Keratinocyte (primary cell): ENCODE results near the gene DOCK3. TPM values are rescaled to one million over a fixed set of nuclear protein-coding genes. Genes with fewer than 3 reads are reported as not detected.

Source experiments
- DNase-seq: peaks from one replicate; pipeline ENCODE4 v3.0.0-alpha.2; 2011; ENCODE audit warnings: low read depth, missing footprints, low spot score
- FAIRE-seq: peaks from 2 replicates; lab custom pipeline; 2011; peaks lifted over from hg19 to GRCh38; lab: Jason Lieb, UNC
- H2AFZ ChIP-seq: 2 replicates; pipeline ENCODE4 v1.6.0; 2012; ENCODE audit warnings: low read length, control low read depth, inconsistent platforms; ENCODE audit not compliant: control insufficient read depth
- H3K27ac ChIP-seq: 2 replicates; pipeline ENCODE4 v1.5.1; 2011; ENCODE audit warnings: low read length; ENCODE audit not compliant: control insufficient read depth, insufficient read depth
- H3K27me3 ChIP-seq: 3 replicates; pipeline ENCODE4 v1.6.0; 2011; ENCODE audit warnings: low read length; ENCODE audit not compliant: control insufficient read depth, insufficient read depth; ENCODE audit errors: extremely low read depth
- H3K36me3 ChIP-seq, 2 experiments: 2 replicates in 1 of 2; 3 replicates in 1 of 2; pipeline ENCODE4 v1.5.1; 2011; ENCODE audit warnings: low read length in 2 of 2, mild to moderate bottlenecking in 1 of 2; ENCODE audit not compliant: control insufficient read depth in 2 of 2, insufficient read depth in 2 of 2; ENCODE audit errors: extremely low read depth in 1 of 2
- H3K4me1 ChIP-seq: 3 replicates; pipeline ENCODE4 v1.5.1; 2011; ENCODE audit warnings: low read length; ENCODE audit not compliant: control insufficient read depth, insufficient read depth; ENCODE audit errors: extremely low read depth
- H3K4me2 ChIP-seq: 3 replicates; pipeline ENCODE4 v1.6.0; 2011; ENCODE audit warnings: low read depth, low read length; ENCODE audit not compliant: control insufficient read depth, insufficient read depth; ENCODE audit errors: extremely low read depth
- H3K4me3 ChIP-seq, 3 experiments: fragments of 200-600 bp in 1 of 3; sonication (generic) in 1 of 3; 2 replicates in 2 of 3; 3 replicates in 1 of 3; pipeline ENCODE4 v1.5.1; 2011 to 2016; ENCODE audit warnings: low read length in 3 of 3, mild to moderate bottlenecking in 3 of 3, control low read depth in 2 of 3, inconsistent platforms in 1 of 3, low read depth in 1 of 3, mixed read lengths in 1 of 3, mixed run types in 1 of 3, moderate library complexity in 1 of 3; ENCODE audit not compliant: control insufficient read depth in 2 of 3, insufficient read depth in 2 of 3; ENCODE audit errors: extremely low read depth in 1 of 3
- H3K79me2 ChIP-seq: 2 replicates; pipeline ENCODE4 v1.6.0; 2012; ENCODE audit warnings: low read length; ENCODE audit not compliant: control insufficient read depth, insufficient read depth
- H3K9ac ChIP-seq: 3 replicates; pipeline ENCODE4 v1.6.0; 2011; ENCODE audit warnings: low read length; ENCODE audit not compliant: control insufficient read depth, insufficient read depth; ENCODE audit errors: extremely low read depth
- H3K9me1 ChIP-seq: 3 replicates; pipeline ENCODE4 v1.6.0; 2011; ENCODE audit warnings: low read length; ENCODE audit not compliant: control insufficient read depth, insufficient read depth; ENCODE audit errors: extremely low read depth
- H3K9me3 ChIP-seq: 2 replicates; pipeline ENCODE4 v1.5.1; 2012; ENCODE audit warnings: low read depth, low read length; ENCODE audit not compliant: control insufficient read depth
- H4K20me1 ChIP-seq: 3 replicates; pipeline ENCODE4 v1.6.0; 2011; ENCODE audit warnings: low read length; ENCODE audit not compliant: control insufficient read depth, insufficient read depth; ENCODE audit errors: extremely low read depth
- CTCF ChIP-seq, 3 experiments: IDR thresholded peaks in 1 of 3; conservative IDR thresholded peaks in 1 of 3; optimal IDR thresholded peaks in 1 of 3; 2 replicates in 2 of 3; 3 replicates in 1 of 3; pipeline versions ENCODE3 to v1.5.1; 2011; ENCODE audit warnings: low read length in 3 of 3, mild to moderate bottlenecking in 3 of 3, moderate library complexity in 2 of 3, control low read depth in 1 of 3, inconsistent platforms in 1 of 3; ENCODE audit not compliant: insufficient read depth in 2 of 3; ENCODE audit errors: extremely low read depth in 1 of 3
- EZH2 ChIP-seq: IDR thresholded peaks from one replicate; pipeline ENCODE4 v1.6.1; 2012; ENCODE audit warnings: inconsistent platforms, mild to moderate bottlenecking, low read length, moderate library complexity
- dilution Hi-C: fragments of 300-500 bp; cut with MboI; formaldehyde crosslinking; loops from one replicate; pipeline ENCODE4 v1.7.0; 2020; ENCODE audit warnings: low sequenced_read_pairs; ENCODE audit not compliant: extremely low pct_ligation_motif_present
- polyA plus RNA-seq, 5 experiments: library from polyadenylated mRNA; depleted of rRNA in 3 of 5; stranded (reverse) in 3 of 5; stranded (forward) in 1 of 5; unstranded in 1 of 5; fragments of >200 nt; gene quantifications; 1 replicate in 1 of 5; 2 replicates in 3 of 5; 3 replicates in 1 of 5; pipeline versions ENCODE4 v1.2.1 to v1.2.3, GENCODE V29; 2011 to 2012; ENCODE audit warnings: missing spikeins in 2 of 5, low read depth in 1 of 5, low replicate concordance in 1 of 5

DOCK3 gene
- polyA plus RNA-seq, 1 donor (not counting 4 experiments of a cell fraction or from before 2014, with no cell fraction given) = 0.10 TPM

- FAIRE-seq (no peak), DNase-seq (no peak)
- Histone ChIP-seq H3K27me3 (no peaks in the 10 kb centered on the region), H4K20me1 (no peaks in the 10 kb centered on the region), H3K27ac (no peak overlapping the region), H2AFZ (no peak overlapping the region), H3K9me1 (no peaks in the 10 kb centered on the region), H3K9me3 (no peaks in the 10 kb centered on the region), H3K79me2 (no peaks in the 10 kb centered on the region), H3K4me1 (no peaks in the 10 kb centered on the region), H3K9ac (no peak overlapping the region), H3K4me3 (no peak overlapping the region), H3K36me3 (no peaks in the 10 kb centered on the region), H3K4me2 (no peak overlapping the region)
- dilution Hi-C loops = no loop called here
- TF ChIP-seq EZH2 (no peak), CTCF (optimal IDR thresholded peaks at IDR 0.05 in 1 of 3, IDR thresholded peaks at IDR 0.05 in 1 of 3, conservative IDR thresholded peaks at IDR 0.05 in 1 of 3; ENCODE audit: extremely low read depth in 1 of 3, insufficient read depth in 2 of 3, low read length in 3 of 3) (no peak)
These were observed 356.9 kb downstream of the DOCK3 start for GRCh38 chr3:51031666-51032065.

GRCh38 chr3:51035630-51036029, 360.9 kb downstream of the DOCK3 start:
- no peaks in the 10 kb centered on the region for H3K9me1 ChIP-seq
- H3K79me2 ChIP-seq = no peaks in the 10 kb centered on the region
- dilution Hi-C loops = no loop called here
- no peaks in the 10 kb centered on the region for H4K20me1 ChIP-seq
- no peaks in the 10 kb centered on the region for H3K9me3 ChIP-seq
- FAIRE-seq (no peak), DNase-seq (no peak)
- no peaks in the 10 kb centered on the region for H3K4me1 ChIP-seq
- no peak overlapping the region for H3K27ac ChIP-seq
- no peak for TF ChIP-seq EZH2
- no peak for TF ChIP-seq CTCF (optimal IDR thresholded peaks at IDR 0.05 in 1 of 3, IDR thresholded peaks at IDR 0.05 in 1 of 3, conservative IDR thresholded peaks at IDR 0.05 in 1 of 3; ENCODE audit: extremely low read depth in 1 of 3, insufficient read depth in 2 of 3, low read length in 3 of 3)
- no peaks in the 10 kb centered on the region for H3K36me3 ChIP-seq
- H3K4me3 ChIP-seq = no peak overlapping the region
- H2AFZ ChIP-seq = no peak overlapping the region
- no peaks in the 10 kb centered on the region for H3K27me3 ChIP-seq
- no peak overlapping the region for H3K4me2 ChIP-seq
- H3K9ac ChIP-seq = no peak overlapping the region
